ENCODE data around the gene HID1.
"Not testable (repeated sequence)": the region's sequence is repeated elsewhere in the genome, so short reads cannot be mapped to it uniquely, and the experiment has no call there.

HID1 gene

DNA sequence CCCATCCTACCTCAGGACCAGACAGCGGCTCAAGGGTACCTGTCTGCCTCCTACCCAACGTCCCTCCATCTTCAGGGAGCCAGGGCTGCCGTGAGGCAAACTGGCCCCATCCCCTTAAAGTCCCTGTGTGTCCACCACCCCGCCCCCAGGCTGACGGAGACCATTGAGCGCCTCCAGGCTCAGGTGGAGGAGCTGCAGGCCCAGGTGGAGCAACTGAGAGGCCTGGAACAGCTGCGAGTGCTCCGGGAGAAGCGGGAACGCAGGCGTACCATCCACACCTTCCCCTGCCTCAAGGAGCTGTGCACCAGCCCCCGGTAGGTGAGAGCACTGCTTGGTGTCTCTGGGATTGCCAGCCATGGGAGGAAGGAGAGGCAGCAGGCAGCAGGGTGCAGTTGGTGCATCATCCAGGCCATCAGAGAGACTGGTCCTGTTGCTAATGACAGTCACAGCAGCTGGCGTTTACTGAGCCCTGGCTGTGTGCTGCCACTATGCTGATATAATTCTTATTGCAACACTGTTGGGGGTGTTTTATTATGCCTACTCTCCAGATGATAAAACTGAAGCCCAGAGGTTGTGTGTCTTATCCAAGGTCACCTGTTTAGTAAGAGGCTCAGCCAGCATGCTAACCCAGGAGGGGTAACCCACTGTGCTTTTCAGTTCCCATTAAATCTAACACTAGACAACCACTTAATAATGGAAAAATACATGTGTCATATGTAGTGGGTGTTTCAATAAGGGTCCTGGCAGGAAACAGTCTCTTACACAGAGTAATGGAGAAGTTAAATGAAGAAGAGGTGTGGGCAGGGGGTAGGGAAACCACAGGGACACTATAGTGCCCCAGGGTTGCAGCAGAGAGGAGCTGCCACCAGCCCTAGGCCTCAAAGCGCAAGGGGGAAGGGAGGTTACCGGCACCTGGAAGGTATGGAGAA is 29.6 kb upstream of the HID1 start:
- DNase-seq (ENCODE audit: extremely low spot score, insufficient read length, low read depth): no peak
- FAIRE-seq: no peak

DNA sequence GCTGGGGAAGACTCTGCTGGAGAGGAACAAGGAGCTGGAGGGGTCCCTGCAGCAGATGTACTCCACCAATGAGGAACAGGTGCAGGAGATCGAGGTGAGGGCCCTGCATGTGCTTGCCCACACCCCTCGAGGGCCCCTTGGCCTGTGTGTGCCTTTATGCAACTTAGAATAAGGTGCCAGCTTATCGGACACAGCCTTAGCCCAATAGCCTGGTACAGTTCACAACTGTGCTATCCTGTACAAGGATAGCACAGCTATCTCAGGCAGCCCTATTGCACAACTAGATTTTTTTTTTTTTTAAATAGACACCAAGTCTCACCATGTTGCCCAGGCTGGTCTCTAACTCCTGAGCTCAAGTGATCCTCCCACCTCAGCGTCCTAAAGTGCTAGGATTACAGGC is 27.0 kb upstream of the HID1 start:
- no peak for DNase-seq (ENCODE audit: extremely low spot score, insufficient read length, low read depth)
- no peak for FAIRE-seq

DNA sequence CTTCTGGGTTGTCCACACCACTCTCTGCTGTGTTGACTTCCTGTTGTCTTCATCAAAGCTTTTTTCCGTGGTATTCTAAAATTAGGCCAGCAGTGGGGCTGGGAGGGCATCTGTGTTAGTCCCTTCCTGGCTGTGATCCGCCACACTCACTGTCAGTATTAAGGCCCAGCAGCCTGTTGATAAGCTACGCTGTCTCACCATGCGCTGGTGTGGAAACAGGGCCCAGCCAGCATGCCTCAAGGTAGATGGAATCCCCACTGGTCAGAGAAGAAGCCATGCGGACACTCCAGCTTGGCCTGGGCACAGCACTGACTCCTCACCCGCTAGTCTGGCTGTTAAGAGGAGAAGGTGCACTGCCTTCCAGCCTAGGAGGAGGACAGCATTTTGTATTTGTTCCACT is 26.2 kb upstream of the HID1 start:
- DNase-seq (ENCODE audit: extremely low spot score, insufficient read length, low read depth) (no peak), FAIRE-seq (no peak)

DNA sequence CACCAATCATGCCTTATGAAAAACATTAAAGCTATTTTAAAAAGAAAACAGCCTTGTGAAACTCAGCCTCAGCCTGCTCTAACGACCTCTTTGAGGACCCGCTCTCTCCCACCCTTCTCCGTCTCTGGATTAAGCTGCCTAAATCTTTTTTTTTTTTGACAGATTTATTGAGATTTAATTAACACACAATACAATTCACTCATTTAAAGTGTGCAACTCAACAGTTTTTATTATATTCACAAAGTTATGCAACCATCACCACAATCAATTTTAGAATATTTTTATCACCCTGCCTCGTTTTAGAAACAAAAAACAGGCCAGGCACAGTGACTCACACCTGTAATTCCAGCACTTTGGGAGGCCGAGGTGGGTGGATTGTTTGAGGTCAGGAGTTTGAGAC is 23.3 kb upstream of the HID1 start:
- FAIRE-seq (no peak), DNase-seq (ENCODE audit: extremely low spot score, insufficient read length, low read depth) (no peak)

DNA sequence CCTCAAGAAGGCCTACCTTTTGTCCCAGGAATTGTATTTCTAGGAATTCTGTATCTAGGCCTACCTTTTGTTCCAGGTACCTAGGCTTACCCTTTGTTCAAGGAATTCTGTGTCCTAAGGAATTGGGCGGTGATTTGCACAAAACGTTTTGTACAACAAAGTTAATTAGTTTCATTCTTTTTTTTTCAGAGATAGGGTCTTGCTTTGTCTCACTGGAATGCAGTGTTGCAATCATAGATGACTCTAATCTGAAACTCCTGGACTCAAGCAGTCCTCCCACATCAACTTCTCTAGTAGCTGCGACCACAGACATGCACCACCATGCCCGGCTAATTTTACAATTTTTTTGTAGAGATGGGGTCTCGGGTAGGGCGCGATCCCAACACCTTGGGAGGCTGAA is 21.9 kb upstream of the HID1 start:
- FAIRE-seq: no peak
- DNase-seq (ENCODE audit: extremely low spot score, insufficient read length, low read depth): no peak

DNA sequence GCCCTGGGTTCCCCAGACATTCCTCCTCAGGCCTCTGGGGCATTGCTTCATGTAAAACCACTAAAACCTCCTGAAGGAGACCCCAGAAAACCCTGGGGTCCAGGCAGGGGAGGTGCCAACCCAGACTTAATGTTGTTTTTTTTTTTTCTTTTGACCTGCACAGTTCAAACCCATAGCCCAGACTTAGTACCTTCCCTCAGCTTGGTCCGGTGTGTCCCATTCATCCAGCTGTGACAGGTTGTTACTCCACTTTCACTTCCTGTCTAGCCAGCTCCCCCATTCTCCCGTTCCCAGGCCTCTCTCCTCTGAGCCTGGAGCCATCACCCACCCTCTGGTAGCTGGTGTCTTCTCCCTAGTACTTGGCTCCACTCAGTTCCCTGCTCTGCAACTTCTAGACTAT is 19.7 kb upstream of the HID1 start:
- no peak for DNase-seq (ENCODE audit: extremely low spot score, insufficient read length, low read depth)
- FAIRE-seq: no peak

DNA sequence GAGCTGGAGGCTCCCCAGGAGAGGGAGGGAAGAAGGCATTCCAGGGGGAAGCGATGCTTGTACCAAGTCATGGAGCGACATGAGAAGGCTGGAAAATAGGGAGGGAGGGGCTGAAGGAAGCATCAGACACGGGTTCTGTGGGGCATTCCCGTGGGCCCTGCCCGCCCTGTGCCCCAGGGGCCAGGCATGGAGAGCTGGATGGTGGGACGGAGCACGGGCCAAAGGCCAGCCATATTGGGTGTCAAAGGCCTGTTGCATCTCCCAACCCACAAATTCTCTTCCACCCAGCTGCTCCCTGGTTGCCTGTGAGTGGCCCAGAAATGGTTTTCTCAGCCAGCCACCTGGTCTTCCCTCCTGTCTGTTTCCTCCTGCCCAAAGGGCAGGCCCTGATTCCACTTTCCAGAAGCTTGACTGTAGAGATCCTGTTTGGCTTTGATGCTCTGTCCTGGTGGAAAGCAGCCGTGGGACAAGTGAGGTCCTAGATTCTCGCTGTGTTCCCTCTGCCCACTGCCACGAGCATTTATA is 18.1 kb upstream of the HID1 start:
- DNase-seq (ENCODE audit: extremely low spot score, insufficient read length, low read depth) (no peak), FAIRE-seq (no peak)

DNA sequence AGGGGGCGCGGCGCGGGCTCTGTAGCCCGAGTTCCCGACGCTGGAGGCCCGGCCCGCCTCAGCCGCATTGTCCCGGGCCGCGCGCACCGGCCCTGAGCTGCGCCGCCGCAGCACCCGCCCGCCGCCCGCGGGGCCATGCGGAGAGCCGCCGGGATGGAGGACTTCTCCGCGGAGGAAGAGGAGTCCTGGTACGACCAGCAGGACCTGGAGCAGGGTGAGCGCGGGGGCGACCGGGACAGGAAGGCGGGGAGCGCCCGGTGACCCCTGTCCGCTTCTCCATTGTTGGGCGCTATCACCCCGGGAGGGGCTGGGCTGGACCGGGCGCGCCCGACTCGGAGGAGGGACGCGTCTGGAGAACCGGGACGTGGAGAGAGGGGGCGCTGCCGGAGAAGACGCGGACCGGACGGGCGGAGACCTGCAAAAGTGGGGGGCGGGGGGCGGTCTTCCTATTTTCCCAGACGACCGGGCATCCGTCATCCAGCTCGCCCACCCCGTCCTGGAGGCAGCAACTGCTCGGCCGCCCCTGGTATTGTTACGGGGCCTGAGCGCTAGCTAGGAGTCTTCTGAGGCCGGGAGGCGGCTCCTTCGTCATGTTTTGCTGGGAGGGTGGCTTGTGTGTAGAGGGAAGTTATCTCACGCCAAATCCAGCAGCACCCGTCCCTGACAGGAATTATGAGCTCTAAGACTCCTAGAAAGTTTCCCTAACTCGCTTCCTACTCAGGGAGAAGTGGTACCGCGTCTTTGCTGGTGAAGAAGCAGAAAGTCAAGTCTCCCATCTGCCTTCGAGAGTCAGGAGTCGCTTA is 15.6 kb upstream of the HID1 start:
- DNase-seq (ENCODE audit: extremely low spot score, insufficient read length, low read depth) (no peak), FAIRE-seq (no peak)

DNA sequence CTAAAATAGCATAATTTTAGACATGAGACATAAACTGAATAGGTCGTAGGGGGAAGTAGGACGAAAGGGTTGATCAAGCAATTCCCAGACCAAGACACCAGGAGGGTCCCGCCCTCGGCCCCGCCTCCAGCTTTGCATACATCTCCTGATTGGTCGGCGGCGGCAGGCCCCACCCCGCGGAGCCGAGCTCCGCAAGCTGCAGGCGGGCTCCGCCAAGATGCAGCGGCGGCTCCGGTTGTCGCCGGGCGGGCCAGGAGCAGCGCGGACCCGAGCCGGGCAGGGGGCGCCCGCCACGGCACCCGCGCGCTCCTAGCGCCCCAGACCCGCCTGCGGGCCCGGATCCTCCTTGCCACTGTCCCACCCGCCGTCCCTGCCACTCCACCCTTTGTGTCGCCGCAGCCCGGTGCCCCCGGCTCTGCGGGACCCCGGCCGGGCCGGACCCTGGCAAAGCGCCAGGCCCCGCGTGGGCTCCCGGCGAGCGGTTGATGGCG is 14.9 kb upstream of the HID1 start, which contains the start of gene CDR2L:
CDR2L (plus strand) TSS at position 215 of the 491 bp plus-strand sequence. CDS start 412 bp downstream, outside the sequence.
- FAIRE-seq (peak; percentile 81), DNase-seq (ENCODE audit: extremely low spot score, insufficient read length, low read depth) (peak; percentile 89)

DNA sequence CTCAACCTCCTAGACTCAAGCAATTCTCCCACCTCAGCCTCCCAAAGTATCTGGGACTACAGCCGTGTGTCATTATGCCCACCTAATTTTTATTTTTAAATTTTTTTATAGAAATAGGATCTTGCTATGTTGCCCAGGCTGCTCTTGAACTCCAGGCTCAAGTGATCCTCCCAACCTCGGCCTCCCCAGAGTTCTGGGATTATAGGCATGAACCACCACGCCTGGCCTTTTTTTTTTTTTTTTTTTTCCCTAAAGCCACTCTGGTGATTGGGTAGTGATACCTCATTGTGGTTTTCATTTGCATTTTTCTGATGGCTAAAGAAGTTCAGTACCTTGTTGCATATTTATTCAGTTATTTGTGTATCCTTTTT is 13.6 kb upstream of the HID1 start:
- no peak for FAIRE-seq
- no peak for DNase-seq (ENCODE audit: extremely low spot score, insufficient read length, low read depth)

DNA sequence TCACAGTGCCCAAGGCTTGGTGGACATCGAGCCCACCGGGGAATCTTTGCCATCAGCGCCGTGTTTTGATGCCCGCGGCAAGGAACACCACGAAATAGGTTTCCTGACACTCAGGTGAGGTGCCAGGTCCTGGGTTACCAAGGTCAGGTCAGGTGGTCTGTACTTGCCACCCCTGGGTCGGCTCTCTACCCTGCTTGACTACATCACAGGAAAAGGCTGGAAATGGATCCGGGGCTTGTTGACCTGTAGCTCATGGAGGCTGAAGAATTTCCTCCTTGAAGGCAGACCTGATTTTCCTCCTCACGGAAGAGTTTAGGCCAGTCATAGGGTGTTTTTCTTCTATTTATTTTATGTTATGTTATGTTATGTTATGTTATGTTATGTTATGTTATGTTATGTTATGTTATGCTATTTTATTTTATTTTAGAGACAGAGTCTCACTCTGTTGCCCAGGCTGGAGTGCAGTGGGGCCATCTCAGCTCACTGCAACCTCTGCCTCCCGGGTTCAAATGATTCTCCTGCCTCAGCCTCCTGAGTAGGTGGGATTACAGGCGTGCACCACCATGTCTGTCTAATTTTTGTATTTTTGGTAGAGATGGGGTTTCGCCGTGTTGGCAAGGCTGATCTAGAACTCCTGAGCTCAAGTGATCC is 10.2 kb upstream of the HID1 start:
- not testable (repeated sequence) for FAIRE-seq; DNase-seq (ENCODE audit: extremely low spot score, insufficient read length, low read depth)

DNA sequence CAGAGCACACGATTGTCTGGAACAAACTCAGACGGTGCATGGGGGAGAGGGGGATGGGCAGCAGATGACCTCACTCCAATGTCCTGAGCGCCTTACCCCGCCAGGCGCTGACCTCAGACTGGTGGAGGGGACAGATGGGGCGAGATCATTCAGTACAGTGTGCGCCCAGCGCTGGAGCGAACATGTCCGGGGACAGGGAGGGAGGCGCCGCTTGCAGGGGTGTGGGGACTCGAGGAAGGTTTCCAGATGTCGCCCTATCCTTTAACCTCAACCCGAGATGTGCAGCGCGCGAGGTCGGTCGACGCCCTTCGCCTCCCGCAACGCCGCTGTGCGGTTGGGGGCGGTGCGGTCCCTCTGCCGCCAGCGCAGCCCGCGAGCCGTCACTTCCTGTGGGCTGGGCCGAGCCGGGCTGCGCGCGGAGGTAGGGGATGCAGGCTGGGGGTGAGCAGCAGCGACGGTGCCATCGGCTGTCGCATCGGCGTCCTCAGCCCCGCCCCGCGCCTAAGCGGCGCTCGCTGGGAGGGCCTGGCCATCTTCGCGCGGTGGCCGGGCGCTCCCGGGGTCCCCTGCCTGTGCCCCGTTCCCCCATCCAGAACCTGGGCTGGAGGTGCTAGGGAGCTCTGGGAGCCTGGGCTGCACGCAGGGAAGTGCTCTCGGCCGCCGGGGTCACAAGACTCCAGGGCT is 9.6 kb upstream of the HID1 start:
- FAIRE-seq (peak; percentile 29), DNase-seq (ENCODE audit: extremely low spot score, insufficient read length, low read depth) (peak; percentile 52)

DNA sequence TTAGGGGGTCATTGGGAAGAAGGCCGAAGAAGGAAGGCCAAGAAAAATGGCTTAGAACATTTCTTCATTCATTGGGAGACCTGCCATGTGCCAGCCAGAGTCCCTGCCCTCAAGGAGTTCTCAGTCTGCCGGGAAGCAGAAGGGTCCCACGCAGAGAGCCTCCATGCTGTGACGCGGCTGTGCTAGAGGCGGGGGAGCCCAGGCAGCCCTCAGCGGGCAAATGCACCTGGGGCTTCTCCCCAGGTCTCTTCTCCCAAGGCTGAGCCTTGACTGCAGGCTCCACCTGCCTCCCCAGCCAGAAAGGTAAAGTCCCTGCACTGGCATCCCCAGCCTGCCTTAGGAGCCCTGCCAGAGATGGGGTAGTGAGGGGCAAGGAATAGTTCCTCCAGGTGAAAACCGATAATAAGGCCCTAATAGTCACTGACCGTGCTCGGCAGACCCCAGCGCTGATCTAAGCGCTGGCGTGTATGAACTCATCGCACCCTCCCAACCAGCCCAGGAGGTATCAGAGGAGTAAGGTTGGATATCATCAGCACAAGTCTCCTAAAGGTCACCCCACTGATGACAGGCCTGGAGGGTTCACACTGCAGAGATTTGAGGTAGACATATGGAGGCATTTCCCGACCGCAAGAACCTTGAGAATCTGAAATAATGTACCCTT is 8.9 kb upstream of the HID1 start:
- DNase-seq (ENCODE audit: extremely low spot score, insufficient read length, low read depth): no peak
- FAIRE-seq: no peak

DNA sequence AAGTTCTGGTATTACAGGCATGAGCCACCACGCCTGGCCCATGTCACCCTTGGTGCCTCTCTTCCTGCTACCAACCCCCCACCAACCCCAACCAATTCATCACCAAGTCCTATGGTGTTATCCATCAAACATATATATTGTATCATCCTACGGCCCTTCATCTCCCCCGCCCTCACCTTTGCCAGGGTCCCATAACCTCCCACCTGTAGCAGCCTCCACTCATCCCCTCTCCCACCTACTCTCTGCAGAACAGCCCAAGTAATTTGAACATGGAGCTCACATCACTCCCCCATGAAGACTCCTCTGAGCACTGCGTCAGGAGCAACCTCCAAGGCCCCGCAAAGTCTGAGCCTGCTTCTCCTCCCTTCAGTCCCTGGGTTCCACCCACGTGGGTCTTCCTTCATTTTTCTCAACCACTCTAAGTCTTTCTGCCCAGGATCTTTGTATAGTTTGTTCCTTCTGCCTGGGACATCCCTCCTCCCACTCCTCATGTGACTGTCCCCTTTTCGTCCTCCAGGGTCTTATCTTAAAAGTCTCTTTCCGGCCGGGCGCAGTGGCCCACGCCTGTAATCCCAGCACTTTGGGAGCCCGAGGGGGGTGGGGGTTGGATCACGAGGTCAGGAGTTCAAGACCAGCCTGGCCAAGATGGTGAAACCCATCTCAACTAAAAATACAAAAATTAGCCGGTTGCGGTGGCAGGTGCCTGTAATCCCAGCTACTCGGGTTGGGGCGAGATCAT is 7.0 kb upstream of the HID1 start:
- FAIRE-seq: no peak
- DNase-seq (ENCODE audit: extremely low spot score, insufficient read length, low read depth): no peak

DNA sequence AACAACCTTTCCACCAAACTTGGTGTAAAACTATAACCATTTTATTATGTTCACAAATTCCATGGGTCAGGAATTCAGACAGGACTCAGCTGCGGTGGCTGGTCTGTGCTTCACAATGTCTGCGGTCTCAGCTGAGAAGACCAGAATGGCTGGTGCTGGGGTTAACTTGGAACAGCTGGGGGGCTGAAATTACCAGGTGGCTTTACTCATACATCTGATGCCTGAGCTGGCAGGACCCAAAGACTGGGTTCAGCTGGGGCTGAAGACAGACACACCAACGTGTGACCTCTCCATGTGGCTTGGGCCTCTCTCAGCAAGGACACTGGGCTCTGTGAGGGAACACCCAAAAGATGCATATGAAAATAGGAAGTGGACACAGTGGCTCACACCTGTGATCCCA is 5.7 kb upstream of the HID1 start:
- no peak for DNase-seq (ENCODE audit: extremely low spot score, insufficient read length, low read depth)
- FAIRE-seq: no peak

DNA sequence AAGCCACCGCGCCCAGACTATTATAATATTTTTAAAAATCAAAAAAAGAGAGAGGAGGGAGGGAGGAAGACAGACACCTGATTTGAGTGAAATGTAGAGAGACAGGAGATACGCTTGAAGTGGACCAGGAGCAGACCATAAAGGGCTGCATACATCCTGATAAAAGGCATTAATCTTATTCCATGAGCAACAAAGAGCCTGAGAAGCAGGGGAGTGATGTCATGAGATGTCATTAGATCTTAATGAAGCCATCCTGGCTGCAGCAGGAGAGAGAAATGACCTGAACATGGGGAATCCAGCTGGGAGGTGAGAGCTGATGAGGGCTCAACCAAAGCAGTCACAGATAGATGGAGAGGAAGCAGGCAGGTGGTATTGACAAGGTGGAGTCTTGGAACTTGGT is 5.2 kb upstream of the HID1 start:
- DNase-seq (ENCODE audit: extremely low spot score, insufficient read length, low read depth): no peak
- FAIRE-seq: no peak

DNA sequence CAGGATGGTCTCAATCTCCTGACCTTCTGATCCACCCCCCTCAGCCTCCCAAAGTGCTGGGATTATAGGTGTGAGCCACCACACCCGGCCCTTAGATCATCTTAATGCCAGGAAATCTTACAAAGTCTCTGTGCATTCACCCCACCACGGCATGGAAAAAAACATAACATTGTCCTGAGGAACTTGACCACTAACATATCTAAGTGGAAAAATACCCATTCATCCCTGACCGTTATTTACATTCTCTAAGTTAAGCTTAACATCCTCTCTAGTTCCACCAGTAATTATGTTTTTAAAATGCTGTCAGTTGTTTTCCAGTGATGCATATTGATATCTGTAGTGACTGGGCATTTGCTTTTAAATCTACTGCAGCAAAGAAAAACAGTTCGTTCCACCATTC is 3.4 kb upstream of the HID1 start:
- DNase-seq (ENCODE audit: extremely low spot score, insufficient read length, low read depth) (no peak), FAIRE-seq (no peak)

DNA sequence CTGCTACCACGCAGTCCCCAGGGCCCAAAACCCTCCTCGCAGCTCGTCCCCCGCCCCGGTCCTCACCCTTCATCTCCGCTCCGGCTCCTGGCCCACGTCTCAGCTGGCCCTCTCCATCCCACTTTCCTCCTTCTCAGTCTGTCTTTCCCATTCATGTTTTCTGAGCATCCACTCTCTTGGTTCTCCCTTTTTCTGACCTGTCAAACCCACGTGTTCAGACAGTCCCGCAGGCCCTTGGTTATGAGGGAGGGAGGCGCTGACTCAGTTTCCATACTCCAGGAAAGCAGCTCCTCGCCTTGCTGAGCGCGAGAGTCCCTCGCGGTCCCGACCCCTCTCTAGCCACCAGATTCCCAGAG is 392 bp upstream of the HID1 start:
- DNase-seq (ENCODE audit: extremely low spot score, insufficient read length, low read depth): no peak
- no peak for FAIRE-seq

DNA sequence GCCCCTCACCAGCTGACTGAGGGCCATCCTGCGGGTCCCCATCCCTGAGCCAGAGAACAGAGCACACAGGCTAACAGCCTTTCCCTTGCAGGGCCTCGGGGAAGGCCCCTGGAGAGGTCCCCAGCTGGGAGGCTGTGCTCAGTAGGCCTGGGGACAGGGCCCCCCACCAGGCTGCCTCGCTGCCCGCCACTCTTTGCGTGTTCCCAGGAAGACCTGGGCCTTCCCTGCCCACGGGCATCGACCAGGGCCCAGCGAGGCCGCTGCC is 785 bp downstream of the HID1 start:
- no peak for FAIRE-seq

More for the DNA sequence above, 785 bp downstream of the HID1 start:
- DNase-seq (ENCODE audit: extremely low spot score, insufficient read length, low read depth): no peak

Measured in GM18507 (cell line).